ENCODE results near the gene FKBP2.
"Not testable (repeated sequence)": the region's sequence is repeated elsewhere in the genome, so short reads cannot be mapped to it uniquely, and the experiment has no call there.

The FKBP2 gene

GRCh38 chr11:64233913-64234586 lies 6.8 kb upstream of the FKBP2 start, which contains the start of gene VEGFB:
Gene VEGFB, plus strand, starts transcription at chr11:64234584. Its CDS starts 250 bp downstream, at chr11:64234834.
- peak in 2 of 3 experiments; percentile 61 to 64 for DNase-seq (ENCODE audit: low read depth in 3 of 3)

GRCh38 chr11:64234647-64235379 lies 6.1 kb upstream of the FKBP2 start:
- DNase-seq (ENCODE audit: low read depth in 3 of 3), result no peak

GRCh38 chr11:64235437-64236161 lies 5.3 kb upstream of the FKBP2 start:
- DNase-seq (ENCODE audit: low read depth in 3 of 3), result no peak

GRCh38 chr11:64237484-64237951 lies 3.4 kb upstream of the FKBP2 start:
- DNase-seq (ENCODE audit: low read depth in 3 of 3), result no peak

GRCh38 chr11:64238076-64238475 lies 2.8 kb upstream of the FKBP2 start:
- DNase-seq (ENCODE audit: low read depth in 3 of 3), result no peak

- DNase-seq (ENCODE audit: low read depth in 3 of 3), result no peak
Measured at GRCh38 chr11:64238999-64239398, 1.9 kb upstream of the FKBP2 start.

- no peak for DNase-seq (ENCODE audit: low read depth in 3 of 3)
Measured at GRCh38 chr11:64239662-64240434, 1.0 kb upstream of the FKBP2 start.

- peak; percentile 99 to 100 (median 100) for DNase-seq (ENCODE audit: low read depth in 3 of 3)
Measured at GRCh38 chr11:64241241-64241490, 271 bp downstream of the FKBP2 start.

- no peak for DNase-seq (ENCODE audit: low read depth in 3 of 3)
Measured at GRCh38 chr11:64241491-64242374, 838 bp downstream of the FKBP2 start.

GRCh38 chr11:64243236-64243854 lies 2.5 kb downstream of the FKBP2 start:
- no peak for DNase-seq (ENCODE audit: low read depth in 3 of 3)

- no peak for DNase-seq (ENCODE audit: low read depth in 3 of 3)
Measured at GRCh38 chr11:64244107-64244506, 3.2 kb downstream of the FKBP2 start.

GRCh38 chr11:64244966-64245365 lies 4.1 kb downstream of the FKBP2 start:
- no peak for DNase-seq (ENCODE audit: low read depth in 3 of 3)

GRCh38 chr11:64245401-64245796 lies 4.5 kb downstream of the FKBP2 start:
- no peak for DNase-seq (ENCODE audit: low read depth in 3 of 3)

GRCh38 chr11:64245797-64246620 lies 5.1 kb downstream of the FKBP2 start:
- DNase-seq (ENCODE audit: low read depth in 3 of 3), result peak; percentile 65 to 82 (median 76)

GRCh38 chr11:64246621-64246870 lies 5.7 kb downstream of the FKBP2 start:
- DNase-seq (ENCODE audit: low read depth in 3 of 3), result not testable (repeated sequence)

- peak; percentile 70 to 77 (median 76) for DNase-seq (ENCODE audit: low read depth in 3 of 3)
Measured at GRCh38 chr11:64246871-64247728, 6.2 kb downstream of the FKBP2 start, which contains the start of gene PPP1R14B. Gene PPP1R14B, minus strand, starts transcription at chr11:64246943. Its CDS starts 270 bp downstream, at chr11:64246673.

- no peak for DNase-seq (ENCODE audit: low read depth in 3 of 3)
Measured at GRCh38 chr11:64247729-64248531, 7.0 kb downstream of the FKBP2 start.

GRCh38 chr11:64248578-64248977 lies 7.7 kb downstream of the FKBP2 start:
- DNase-seq (ENCODE audit: low read depth in 3 of 3), result no peak

Measured in stimulated activated CD4-positive, alpha-beta T cell treated with anti-CD3 and anti-CD28 coated beads, TNF-alpha, amount 100 ng/mL, for 4 hours (primary cell).